Uterus (tissue), 4 donors: ENCODE measurements around the gene FOSL2. TPM values are rescaled to one million over a fixed set of nuclear protein-coding genes. Genes with fewer than 3 reads are reported as not detected.

Source experiments
- DNase-seq, 2 donors: peaks; one replicate each; pipeline ENCODE4 v3.0.0-alpha.2; 2019 to 2020
- H3K27ac ChIP-seq, 2 donors: fragments of 200-600 bp; sonication (generic); 1 replicate in 1 of 2; 2 replicates in 1 of 2; pipeline ENCODE4 v1.5.1; 2016 to 2018
- H3K27me3 ChIP-seq, 2 donors: fragments of 200-600 bp; sonication (generic); one replicate each; pipeline ENCODE4 v1.5.1; 2018 to 2019; ENCODE audit warnings: control low read depth in 1 of 2
- H3K36me3 ChIP-seq, 2 donors: fragments of 200-600 bp; sonication (generic); one replicate each; pipeline ENCODE4 v1.5.1; 2019; ENCODE audit warnings: control low read depth in 1 of 2
- H3K4me1 ChIP-seq, 2 donors: fragments of 200-600 bp; sonication (generic); one replicate each; pipeline ENCODE4 v1.5.1; 2018 to 2019; ENCODE audit warnings: control low read depth in 1 of 2
- H3K4me3 ChIP-seq, 2 donors: fragments of 200-600 bp; sonication (generic); 1 replicate in 1 of 2; 2 replicates in 1 of 2; pipeline ENCODE4 v1.5.1; 2018 to 2019; ENCODE audit warnings: mild to moderate bottlenecking in 1 of 2
- H3K9me3 ChIP-seq, 2 donors: fragments of 200-600 bp; sonication (generic); one replicate each; pipeline ENCODE4 v1.5.1; 2019; ENCODE audit warnings: control low read depth in 1 of 2
- POLR2A ChIP-seq, 2 donors: fragments of 450-650 bp; IDR thresholded peaks; one replicate each; pipeline ENCODE4 v1.6.1; 2016; ENCODE audit warnings: antibody characterized with exemption in 2 of 2, mild to moderate bottlenecking in 1 of 2, moderate library complexity in 1 of 2
- intact Hi-C: fragments of 100-400 bp; cut with DNase I; formaldehyde crosslinking; loops from one replicate; pipeline ENCODE4 v1.15.1; 2023; ENCODE audit warnings: low total_unique reads
- total RNA-seq, 4 donors: library from RNA; depleted of rRNA in 3 of 4; stranded (reverse); fragments of >200 nt in 3 of 4; gene quantifications; one replicate each; pipeline versions ENCODE4 v1.1.0 to v1.2.4, GENCODE V29; 2014 to 2023
- TF ChIP-seq, protein P1 (sequence below), 4 experiments: fragments of 200-600 bp in 2 of 4; fragments of 450-650 bp in 2 of 4; sonication (generic) in 2 of 4; IDR thresholded peaks; one replicate each; pipeline ENCODE4 v1.5.1; 2016 to 2019; ENCODE audit warnings: antibody characterized with exemption in 4 of 4, mild to moderate bottlenecking in 2 of 4, moderate library complexity in 1 of 4
- donor health status: DM: yes; HTN: yes; CAD: no.

FOSL2 gene
- total RNA-seq, 4 donors from 2014 or later = 39.8 to 134 (median 58.7) TPM

DNA sequence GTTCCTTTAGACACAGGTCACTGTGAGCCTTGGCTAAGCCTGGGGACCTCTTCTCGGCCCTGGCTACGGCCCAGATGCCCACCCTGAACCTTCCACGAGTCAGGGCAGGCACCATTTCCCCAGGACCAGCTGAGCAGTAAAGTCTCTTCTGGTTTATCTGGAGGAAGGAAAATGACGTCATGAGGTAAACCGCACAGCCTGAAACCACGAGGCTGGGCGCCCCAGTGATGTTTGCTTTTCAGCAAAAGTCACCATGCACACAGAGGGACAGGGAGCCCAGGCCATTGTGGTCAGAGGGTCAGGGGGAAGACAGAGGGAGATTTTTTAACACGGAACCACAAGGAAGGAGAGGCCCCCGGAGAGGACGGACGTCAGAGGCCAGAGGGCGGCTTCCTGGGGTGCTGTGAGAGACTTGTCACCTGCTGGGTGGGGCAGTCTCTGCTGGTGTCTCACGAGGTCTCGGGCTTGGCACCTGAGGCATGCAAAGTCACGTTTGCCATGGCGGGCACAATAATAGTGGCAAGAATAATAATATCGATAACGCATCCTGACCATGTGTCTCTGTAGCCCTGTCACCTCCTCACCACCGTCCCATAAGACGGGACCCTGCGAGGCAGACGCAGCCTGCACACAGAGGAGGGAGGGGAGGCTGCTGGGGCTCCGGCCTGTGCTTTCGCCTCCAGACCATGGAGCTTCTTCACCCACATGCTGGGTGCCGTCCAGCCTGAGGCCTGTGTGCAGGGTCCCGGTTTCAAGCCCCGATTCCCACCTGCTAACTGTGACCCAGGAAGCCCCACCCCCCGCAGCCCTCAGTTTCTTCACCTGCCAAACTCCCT is 33.2 kb upstream of the FOSL2 start:
- H3K4me1 ChIP-seq = peaks cover 8 to 14% of the 10 kb centered on the region in 2 donors
- no peaks in the 10 kb centered on the region for H3K27me3 ChIP-seq
- TF ChIP-seq POLR2A (IDR thresholded peaks at IDR 0.05) = no peak
- TF ChIP-seq, protein P1, sequence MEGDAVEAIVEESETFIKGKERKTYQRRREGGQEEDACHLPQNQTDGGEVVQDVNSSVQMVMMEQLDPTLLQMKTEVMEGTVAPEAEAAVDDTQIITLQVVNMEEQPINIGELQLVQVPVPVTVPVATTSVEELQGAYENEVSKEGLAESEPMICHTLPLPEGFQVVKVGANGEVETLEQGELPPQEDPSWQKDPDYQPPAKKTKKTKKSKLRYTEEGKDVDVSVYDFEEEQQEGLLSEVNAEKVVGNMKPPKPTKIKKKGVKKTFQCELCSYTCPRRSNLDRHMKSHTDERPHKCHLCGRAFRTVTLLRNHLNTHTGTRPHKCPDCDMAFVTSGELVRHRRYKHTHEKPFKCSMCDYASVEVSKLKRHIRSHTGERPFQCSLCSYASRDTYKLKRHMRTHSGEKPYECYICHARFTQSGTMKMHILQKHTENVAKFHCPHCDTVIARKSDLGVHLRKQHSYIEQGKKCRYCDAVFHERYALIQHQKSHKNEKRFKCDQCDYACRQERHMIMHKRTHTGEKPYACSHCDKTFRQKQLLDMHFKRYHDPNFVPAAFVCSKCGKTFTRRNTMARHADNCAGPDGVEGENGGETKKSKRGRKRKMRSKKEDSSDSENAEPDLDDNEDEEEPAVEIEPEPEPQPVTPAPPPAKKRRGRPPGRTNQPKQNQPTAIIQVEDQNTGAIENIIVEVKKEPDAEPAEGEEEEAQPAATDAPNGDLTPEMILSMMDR (IDR thresholded peaks at IDR 0.05) = no peak
- H3K36me3 ChIP-seq = no peaks in the 10 kb centered on the region
- no peak for DNase-seq
- no peak overlapping the region for H3K4me3 ChIP-seq
- intact Hi-C loops = no loop called here
- no peaks in the 10 kb centered on the region for H3K9me3 ChIP-seq
- H3K27ac ChIP-seq = no peak overlapping the region

DNA sequence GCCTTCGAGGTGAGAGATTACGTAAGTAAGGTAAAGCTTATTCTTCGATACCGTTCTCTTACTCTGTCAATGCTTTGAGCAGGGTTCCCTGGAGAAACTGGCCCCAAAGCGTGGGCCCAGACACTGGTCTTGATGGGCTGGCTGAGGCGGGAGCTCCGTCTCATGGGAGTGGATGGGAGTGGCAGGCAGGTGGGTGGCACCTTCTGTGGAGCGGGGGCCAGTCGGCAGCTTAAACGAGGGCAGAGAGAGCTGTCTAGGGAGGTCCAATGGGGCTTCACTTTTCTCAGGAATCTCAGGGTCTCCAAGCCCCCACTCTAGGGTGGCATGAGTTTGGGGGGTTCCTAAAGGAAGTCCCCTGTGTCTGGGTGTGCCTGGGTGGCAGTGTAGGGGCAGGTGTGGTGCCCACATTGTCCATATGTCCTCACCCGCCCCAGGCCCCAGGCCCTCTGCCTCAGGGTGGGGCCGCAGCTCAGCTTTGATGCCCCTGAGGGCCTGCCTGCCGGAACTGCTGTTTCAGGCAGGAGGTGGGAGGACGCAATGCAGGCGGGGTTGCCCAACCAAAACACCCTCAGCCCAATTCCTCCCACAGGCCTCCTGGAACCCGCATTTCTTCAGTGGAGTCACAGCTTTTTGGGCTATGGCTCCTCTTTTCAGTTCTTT is 32.5 kb upstream of the FOSL2 start:
- H3K9me3 ChIP-seq = no peaks in the 10 kb centered on the region
- no peaks in the 10 kb centered on the region for H3K36me3 ChIP-seq
- no peaks in the 10 kb centered on the region for H3K27me3 ChIP-seq
- peaks cover 8 to 14% of the 10 kb centered on the region in 2 donors for H3K4me1 ChIP-seq
- H3K4me3 ChIP-seq = no peak overlapping the region
- intact Hi-C loops = no loop called here
- H3K27ac ChIP-seq = no peak overlapping the region
- TF ChIP-seq POLR2A (IDR thresholded peaks at IDR 0.05) = no peak
- TF ChIP-seq, protein P1 (IDR thresholded peaks at IDR 0.05) = no peak
- DNase-seq = no peak

DNA sequence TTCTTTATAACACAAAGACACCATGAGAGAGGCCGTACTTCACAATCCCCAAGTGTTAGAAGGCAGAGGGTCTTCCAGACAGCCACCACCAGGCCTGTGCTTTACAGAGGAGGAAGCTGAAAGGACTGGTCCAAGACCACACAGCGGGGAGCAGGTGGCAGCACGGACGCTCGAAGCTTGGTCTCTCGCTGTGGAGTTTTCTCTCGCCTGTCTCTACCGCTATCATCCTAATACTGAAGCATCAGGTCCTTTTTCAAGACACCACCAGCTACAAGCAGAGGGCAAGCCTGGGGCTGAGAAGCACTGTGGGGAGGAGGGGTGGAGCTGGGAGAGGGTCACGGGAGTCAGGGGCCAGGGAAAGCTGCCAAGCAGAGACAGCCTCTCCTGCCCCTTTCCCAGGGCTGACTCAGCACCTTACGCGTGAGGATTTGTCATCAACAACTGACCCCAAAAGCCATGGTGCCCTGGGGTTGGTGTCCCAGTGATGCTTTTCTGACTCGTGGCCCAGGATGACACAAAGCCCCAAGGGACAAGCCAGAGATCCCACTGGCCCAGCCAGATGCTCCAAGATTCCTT is 31.9 kb upstream of the FOSL2 start:
- TF ChIP-seq, protein P1 (IDR thresholded peaks at IDR 0.05) = no peak
- TF ChIP-seq POLR2A (IDR thresholded peaks at IDR 0.05) = no peak
- DNase-seq = peak in 1 of 2 donors; percentile 56
- no peaks in the 10 kb centered on the region for H3K27me3 ChIP-seq
- intact Hi-C loops = no loop called here
- H3K36me3 ChIP-seq = no peaks in the 10 kb centered on the region
- H3K27ac ChIP-seq = no peak overlapping the region
- no peak overlapping the region for H3K4me3 ChIP-seq
- peaks cover 7 to 9% of the 10 kb centered on the region in 2 donors for H3K4me1 ChIP-seq
- no peaks in the 10 kb centered on the region for H3K9me3 ChIP-seq

DNA sequence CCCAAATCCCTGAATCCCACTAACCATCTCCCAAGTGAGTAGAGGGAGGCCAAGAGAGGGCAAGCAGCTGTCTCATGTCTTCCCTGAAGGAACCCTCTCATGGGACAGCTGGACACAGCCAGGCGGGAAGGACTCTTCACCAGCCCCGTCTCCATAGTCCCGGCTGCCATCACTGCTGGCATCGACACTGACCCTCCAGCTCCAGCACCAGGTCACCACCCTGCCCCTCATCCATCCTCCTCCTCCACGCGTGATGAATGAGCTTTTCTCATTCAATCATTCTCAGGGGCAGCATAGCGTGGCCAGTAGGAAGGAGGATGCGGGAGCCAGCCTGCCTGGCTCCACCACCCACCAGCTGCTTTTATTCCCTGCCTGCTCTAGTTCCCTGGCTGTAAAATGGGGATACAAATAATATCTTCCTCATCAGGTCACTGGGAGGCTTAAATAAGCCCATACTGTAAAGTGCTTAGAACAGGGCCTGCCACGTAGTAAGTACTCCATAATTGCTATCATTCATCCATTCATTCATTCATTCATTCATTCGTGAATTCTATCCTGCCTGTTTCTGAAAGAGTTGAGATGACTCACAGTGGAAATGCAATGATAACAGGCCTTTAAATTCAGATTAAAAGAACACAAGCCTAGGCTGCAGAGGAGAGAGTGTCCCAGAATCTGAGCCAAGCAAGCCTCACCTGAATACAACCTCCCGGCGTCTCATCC is 30.5 kb upstream of the FOSL2 start:
- intact Hi-C loops = no loop called here
- Histone ChIP-seq H3K27me3 (no peaks in the 10 kb centered on the region), H3K9me3 (no peaks in the 10 kb centered on the region), H3K4me3 (no peak overlapping the region), H3K27ac (no peak overlapping the region), H3K4me1 (no peaks in the 10 kb centered on the region), H3K36me3 (no peaks in the 10 kb centered on the region)
- no peak for DNase-seq
- TF ChIP-seq, protein P1 (IDR thresholded peaks at IDR 0.05) = no peak
- TF ChIP-seq POLR2A (IDR thresholded peaks at IDR 0.05) = no peak
